ENCODE measurements around the gene LRCOL1.

Gene LRCOL1

GRCh38 chr12:132593071-132593470 lies 17.3 kb downstream of the LRCOL1 start:
- Histone ChIP-seq H3K4me2 (ENCODE audit: insufficient read depth, low read length) (no peak overlapping the region), H3K4me1 (ENCODE audit: insufficient read depth, low read length) (peaks cover 11% of the 10 kb centered on the region), H2AFZ (ENCODE audit: low read depth, low read length) (no peak overlapping the region), H3K27me3 (ENCODE audit: insufficient read depth, low read length, poor library complexity) (no peaks in the 10 kb centered on the region), H3K79me2 (ENCODE audit: insufficient read depth, low read length) (no peaks in the 10 kb centered on the region), H3K9ac (ENCODE audit: low read depth, low read length) (no peak overlapping the region), H3K4me3 (ENCODE audit: low read depth in 1 of 2, low read length in 2 of 2) (no peak overlapping the region), H3K36me3 (ENCODE audit: insufficient read depth, low read length) (no peaks in the 10 kb centered on the region), H3K27ac (ENCODE audit: low read length) (no peak overlapping the region), H3K9me3 (ENCODE audit: insufficient read depth, low read length, severe bottlenecking) (no peaks in the 10 kb centered on the region), H4K20me1 (ENCODE audit: insufficient read depth, low read length) (peaks cover 11% of the 10 kb centered on the region; the same call in 1 of the 2 replicates)
- ATAC-seq (ENCODE audit: insufficient read depth, low read depth) (no peak), DNase-seq (no peak)
- TF ChIP-seq EZH2 (IDR thresholded peaks at IDR 0.05; ENCODE audit: borderline replicate concordance, low read depth, low read length, severe bottlenecking) (no peak), CTCF (IDR thresholded peaks at IDR 0.05; ENCODE audit: borderline replicate concordance, extremely low read depth, low read length, poor library complexity, severe bottlenecking) (no peak)

GRCh38 chr12:132592282-132592970 lies 18.0 kb downstream of the LRCOL1 start:
- ATAC-seq (ENCODE audit: insufficient read depth, low read depth) (no peak), DNase-seq (no peak)
- Histone ChIP-seq H3K4me2 (ENCODE audit: insufficient read depth, low read length) (no peak overlapping the region), H2AFZ (ENCODE audit: low read depth, low read length) (no peak overlapping the region), H3K36me3 (ENCODE audit: insufficient read depth, low read length) (no peaks in the 10 kb centered on the region), H3K79me2 (ENCODE audit: insufficient read depth, low read length) (no peaks in the 10 kb centered on the region), H4K20me1 (ENCODE audit: insufficient read depth, low read length) (peaks cover 10% of the 10 kb centered on the region; the same call in 1 of the 2 replicates), H3K4me3 (ENCODE audit: low read depth in 1 of 2, low read length in 2 of 2) (no peak overlapping the region), H3K4me1 (ENCODE audit: insufficient read depth, low read length) (peaks cover 8% of the 10 kb centered on the region), H3K27me3 (ENCODE audit: insufficient read depth, low read length, poor library complexity) (no peaks in the 10 kb centered on the region), H3K9ac (ENCODE audit: low read depth, low read length) (no peak overlapping the region), H3K9me3 (ENCODE audit: insufficient read depth, low read length, severe bottlenecking) (no peaks in the 10 kb centered on the region), H3K27ac (ENCODE audit: low read length) (no peak overlapping the region)
- TF ChIP-seq EZH2 (IDR thresholded peaks at IDR 0.05; ENCODE audit: borderline replicate concordance, low read depth, low read length, severe bottlenecking) (no peak), CTCF (IDR thresholded peaks at IDR 0.05; ENCODE audit: borderline replicate concordance, extremely low read depth, low read length, poor library complexity, severe bottlenecking) (no peak)

GRCh38 chr12:132591107-132591935 lies 19.1 kb downstream of the LRCOL1 start:
- H3K27ac ChIP-seq (ENCODE audit: low read length) = no peak overlapping the region
- ATAC-seq (ENCODE audit: insufficient read depth, low read depth) (no peak), DNase-seq (no peak)
- no peaks in the 10 kb centered on the region for H3K27me3 ChIP-seq (ENCODE audit: insufficient read depth, low read length, poor library complexity)
- H3K4me2 ChIP-seq (ENCODE audit: insufficient read depth, low read length) = no peak overlapping the region
- no peak overlapping the region for H2AFZ ChIP-seq (ENCODE audit: low read depth, low read length)
- no peaks in the 10 kb centered on the region for H3K4me1 ChIP-seq (ENCODE audit: insufficient read depth, low read length)
- H4K20me1 ChIP-seq (ENCODE audit: insufficient read depth, low read length) = 0 out of 2 replicates have a peak, but pooled peaks cover 6% of the 10 kb centered on the region
- no peaks in the 10 kb centered on the region for H3K9me3 ChIP-seq (ENCODE audit: insufficient read depth, low read length, severe bottlenecking)
- H3K4me3 ChIP-seq (ENCODE audit: low read depth in 1 of 2, low read length in 2 of 2) = no peak overlapping the region
- no peaks in the 10 kb centered on the region for H3K79me2 ChIP-seq (ENCODE audit: insufficient read depth, low read length)
- H3K9ac ChIP-seq (ENCODE audit: low read depth, low read length) = no peak overlapping the region
- H3K36me3 ChIP-seq (ENCODE audit: insufficient read depth, low read length) = no peaks in the 10 kb centered on the region
- TF ChIP-seq CTCF (IDR thresholded peaks at IDR 0.05; ENCODE audit: borderline replicate concordance, extremely low read depth, low read length, poor library complexity, severe bottlenecking) = no peak
- TF ChIP-seq EZH2 (IDR thresholded peaks at IDR 0.05; ENCODE audit: borderline replicate concordance, low read depth, low read length, severe bottlenecking) = no peak

Measured in DND-41 (cell line).